WTC11 (cell line): ENCODE results near the gene ARHGEF10L. TPM values are rescaled to one million over a fixed set of nuclear protein-coding genes. Genes with fewer than 3 reads are reported as not detected.

ENCODE experiments used
- ATAC-seq: fragments of 200-7000 bp; cut with Tn5 transposase; 2 replicates; pipeline ENCODE4 v1.10.0; 2021; ENCODE audit warnings: mild to moderate bottlenecking, moderate library complexity
- CTCF ChIA-PET: fragments of 300-600 bp; sonication (Branson Sonifier 250); formaldehyde crosslinking; loops from one replicate; lab custom pipeline; 2021; ENCODE audit warnings: antibody characterized with exemption; lab: Charles Lee
- POLR2A ChIA-PET: fragments of 350-600 bp; sonication (Branson Sonifier 250); formaldehyde crosslinking; loops from one replicate; lab custom pipeline; 2021; ENCODE audit warnings: antibody characterized with exemption; lab: Charles Lee
- DNase-seq: peaks from one replicate; pipeline ENCODE4 v3.0.0; 2021; ENCODE audit warnings: low spot score
- H3K27ac Mint-ChIP-seq: 2 replicates; pipeline ENCODE4 v1.8.0; 2021; ENCODE audit warnings: mixed read lengths
- H3K27me3 Mint-ChIP-seq: 2 replicates; pipeline ENCODE4 v1.8.0; 2021; ENCODE audit warnings: low read depth, mild to moderate bottlenecking, moderate library complexity, mixed read lengths
- H3K36me3 Mint-ChIP-seq: 2 replicates; pipeline ENCODE4 v1.8.0; 2021; ENCODE audit warnings: mixed read lengths
- H3K4me1 Mint-ChIP-seq: 2 replicates; pipeline ENCODE4 v1.8.0; 2022; ENCODE audit warnings: mixed read lengths
- H3K4me3 Mint-ChIP-seq: 2 replicates; pipeline ENCODE4 v1.8.0; 2021; ENCODE audit warnings: mild to moderate bottlenecking, moderate library complexity, mixed read lengths
- H3K9me3 Mint-ChIP-seq: 2 replicates; pipeline ENCODE4 v1.8.0; 2021; ENCODE audit warnings: mixed read lengths
- TP53 ChIP-seq: sonication (generic); formaldehyde crosslinking; IDR thresholded peaks from 2 replicates; pipeline ENCODE4 v1.8.1; 2023; ENCODE audit warnings: mild to moderate bottlenecking, missing genetic modification reagents
- ZNF138 ChIP-seq: sonication (generic); formaldehyde crosslinking; conservative IDR thresholded peaks from 2 replicates; pipeline ENCODE4 v1.8.1; 2022; ENCODE audit warnings: mild to moderate bottlenecking, moderate library complexity, missing genetic modification reagents
- ZNF232 ChIP-seq: sonication (generic); formaldehyde crosslinking; IDR thresholded peaks from 2 replicates; pipeline ENCODE4 v1.8.0; 2022; ENCODE audit warnings: mild to moderate bottlenecking, missing genetic modification reagents
- total RNA-seq: library from RNA; stranded (reverse); gene quantifications from 3 replicates; pipeline ENCODE4 v1.2.3, GENCODE V29; 2021

ARHGEF10L gene
- total RNA-seq, 1 experiment from 2014 or later, result 34.4 TPM

DNA sequence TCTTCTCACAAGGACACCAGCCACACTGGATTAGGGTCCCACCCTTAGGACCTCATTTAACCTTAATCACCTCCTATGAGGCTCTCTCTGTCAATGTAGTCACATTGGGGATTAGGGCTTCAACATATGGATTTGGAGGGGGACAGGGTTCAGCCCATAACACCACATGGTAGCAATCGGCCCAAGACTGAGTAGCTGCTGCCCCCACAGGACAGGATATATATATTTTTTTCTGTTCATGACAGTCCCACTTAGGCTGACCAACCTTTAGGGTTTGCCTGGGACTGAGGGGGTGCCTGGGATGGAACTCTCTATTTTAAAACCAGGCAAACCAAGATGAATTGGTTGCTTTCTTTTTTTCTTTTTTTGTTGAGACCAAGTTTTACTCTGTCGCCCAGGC lies 207.4 kb downstream of the ARHGEF10L start:
- ATAC-seq (0 out of 2 replicates have a peak, but pooled peaks have one; percentile 18), DNase-seq (no peak)
- Mint-ChIP-seq H3K4me3 (no peak overlapping the region), H3K36me3 (no peaks in the 10 kb centered on the region), H3K4me1 (no peaks in the 10 kb centered on the region), H3K27ac (no peak overlapping the region), H3K27me3 (no peaks in the 10 kb centered on the region; the same call in 1 of the 2 replicates), H3K9me3 (no peaks in the 10 kb centered on the region)
- TF ChIP-seq ZNF138 (CRISPR knock-in tag) (no peak), ZNF232 (CRISPR knock-in tag) (no peak), TP53 (CRISPR knock-in tag) (no peak)
- ChIA-PET POLR2A (no interaction called here), CTCF (interaction anchor here (1.4 to 4.9 kb wide), 2 partner anchors 86 to 252 kb away, joined by 4 to 54 read pairs; no protein-coding TSS in a partner anchor)

Other genes starting within 250 kb of the ARHGEF10L start
- gene PADI4, start 231.5 kb upstream of the ARHGEF10L start, total RNA-seq, result 0.26 to 0.39 TPM (median 0.27 TPM) in 3 replicates
- not detected in 3 replicates for gene PADI6, start 167.5 kb upstream of the ARHGEF10L start, total RNA-seq
- 377 to 407 TPM (median 395 TPM) in 3 replicates for gene RCC2, start 100.0 kb upstream of the ARHGEF10L start, total RNA-seq
- 0.80 to 1.6 TPM (median 0.87 TPM) in 3 replicates for gene ACTL8, start 215.6 kb downstream of the ARHGEF10L start, total RNA-seq